ENCODE results near the gene PRKG1.

PRKG1 gene

GRCh38 chr10:51097546-51097945 lies 23.3 kb downstream of the PRKG1 start:
- no peaks in the 10 kb centered on the region for H3K9me2 ChIP-seq (replicated peaks; ENCODE audit: insufficient read depth, low read length)
- 0 out of 2 replicates have a peak, but pooled peaks cover 3% of the 10 kb centered on the region for H4K20me1 ChIP-seq (ENCODE audit: low read depth, low read length)
- H3K27me3 ChIP-seq (ENCODE audit: low read length) = no peaks in the 10 kb centered on the region
- H3K27ac ChIP-seq (ENCODE audit: low read depth, low read length) = no peak overlapping the region
- no peaks in the 10 kb centered on the region for H3K9me3 ChIP-seq (ENCODE audit: insufficient read depth, low read length)
- no peak for TF ChIP-seq EZH2phosphoT487 (conservative IDR thresholded peaks at IDR 0.05; ENCODE audit: low read length)
- no peak for TF ChIP-seq CTCF (IDR thresholded peaks at IDR 0.05; ENCODE audit: insufficient read depth, low read length, poor library complexity, severe bottlenecking)
- H3K79me2 ChIP-seq (ENCODE audit: insufficient read depth, low read length) = no peaks in the 10 kb centered on the region
- H3K36me3 ChIP-seq (ENCODE audit: low read length) = no peaks in the 10 kb centered on the region
- no peaks in the 10 kb centered on the region for H3F3A ChIP-seq (ENCODE audit: insufficient read depth)
- H3K4me3 ChIP-seq (ENCODE audit: insufficient read depth, low read length, poor library complexity, severe bottlenecking) = no peak overlapping the region
- no peak overlapping the region for H3K4me2 ChIP-seq (ENCODE audit: low read depth, low read length, poor library complexity, severe bottlenecking)
- H2AFZ ChIP-seq (ENCODE audit: low read depth, low read length, severe bottlenecking) = no peak overlapping the region
- H3K9ac ChIP-seq (ENCODE audit: low read length) = no peak overlapping the region

GRCh38 chr10:51100221-51100620 lies 25.9 kb downstream of the PRKG1 start:
- H3K27ac ChIP-seq (ENCODE audit: low read depth, low read length) = no peak overlapping the region
- no peaks in the 10 kb centered on the region for H3F3A ChIP-seq (ENCODE audit: insufficient read depth)
- no peaks in the 10 kb centered on the region for H3K36me3 ChIP-seq (ENCODE audit: low read length)
- H4K20me1 ChIP-seq (ENCODE audit: low read depth, low read length) = 0 out of 2 replicates have a peak, but pooled peaks cover 3% of the 10 kb centered on the region
- no peaks in the 10 kb centered on the region for H3K79me2 ChIP-seq (ENCODE audit: insufficient read depth, low read length)
- no peak overlapping the region for H3K4me2 ChIP-seq (ENCODE audit: low read depth, low read length, poor library complexity, severe bottlenecking)
- TF ChIP-seq EZH2phosphoT487 (conservative IDR thresholded peaks at IDR 0.05; ENCODE audit: low read length) (no peak), CTCF (IDR thresholded peaks at IDR 0.05; ENCODE audit: insufficient read depth, low read length, poor library complexity, severe bottlenecking) (no peak)
- H3K9me2 ChIP-seq (replicated peaks; ENCODE audit: insufficient read depth, low read length) = no peaks in the 10 kb centered on the region
- no peak overlapping the region for H3K4me3 ChIP-seq (ENCODE audit: insufficient read depth, low read length, poor library complexity, severe bottlenecking)
- H3K9ac ChIP-seq (ENCODE audit: low read length) = no peak overlapping the region
- H3K27me3 ChIP-seq (ENCODE audit: low read length) = no peaks in the 10 kb centered on the region
- H3K9me3 ChIP-seq (ENCODE audit: insufficient read depth, low read length) = no peaks in the 10 kb centered on the region
- no peak overlapping the region for H2AFZ ChIP-seq (ENCODE audit: low read depth, low read length, severe bottlenecking)

- no peak overlapping the region for H3K27ac ChIP-seq (ENCODE audit: low read depth, low read length)
- no peak overlapping the region for H3K4me3 ChIP-seq (ENCODE audit: insufficient read depth, low read length, poor library complexity, severe bottlenecking)
- no peaks in the 10 kb centered on the region for H3K9me2 ChIP-seq (replicated peaks; ENCODE audit: insufficient read depth, low read length)
- no peaks in the 10 kb centered on the region for H3K9me3 ChIP-seq (ENCODE audit: insufficient read depth, low read length)
- H2AFZ ChIP-seq (ENCODE audit: low read depth, low read length, severe bottlenecking) = no peak overlapping the region
- H3K27me3 ChIP-seq (ENCODE audit: low read length) = no peaks in the 10 kb centered on the region
- 0 out of 2 replicates have a peak, but pooled peaks cover 3% of the 10 kb centered on the region for H4K20me1 ChIP-seq (ENCODE audit: low read depth, low read length)
- H3F3A ChIP-seq (ENCODE audit: insufficient read depth) = no peaks in the 10 kb centered on the region
- H3K79me2 ChIP-seq (ENCODE audit: insufficient read depth, low read length) = no peaks in the 10 kb centered on the region
- H3K4me2 ChIP-seq (ENCODE audit: low read depth, low read length, poor library complexity, severe bottlenecking) = no peak overlapping the region
- no peak overlapping the region for H3K9ac ChIP-seq (ENCODE audit: low read length)
- no peaks in the 10 kb centered on the region for H3K36me3 ChIP-seq (ENCODE audit: low read length)
- TF ChIP-seq CTCF (IDR thresholded peaks at IDR 0.05; ENCODE audit: insufficient read depth, low read length, poor library complexity, severe bottlenecking) (no peak), EZH2phosphoT487 (conservative IDR thresholded peaks at IDR 0.05; ENCODE audit: low read length) (no peak)
These were observed 29.4 kb downstream of the PRKG1 start for GRCh38 chr10:51103554-51104217.
